Left cardiac atrium (tissue), 4 donors: Measurements from ENCODE around the gene CCND2. TPM values are rescaled to one million over a fixed set of nuclear protein-coding genes. Genes with fewer than 3 reads are reported as not detected.

ENCODE experiments used
- ATAC-seq, 2 donors: fragments of 200-7000 bp; cut with Tn5 transposase; one replicate each; pipeline ENCODE4 v1.9.1; 2020; ENCODE audit warnings: mild to moderate bottlenecking in 2 of 2, moderate library complexity in 2 of 2
- DNase-seq: peaks from one replicate; pipeline ENCODE4 v3.0.0-alpha.2; 2020
- intact Hi-C, 2 donors: fragments of 100-400 bp; cut with DNase I; formaldehyde crosslinking; loops; one replicate each; pipeline versions ENCODE4 v1.14.1 to v1.15.1; 2022 to 2023
- total RNA-seq, 2 donors: library from RNA; stranded (reverse); fragmentation: NEBNext Ultra II Directional; extraction: Animal tissue kit (Norgen Biotek cat#: 25700); gene quantifications; one replicate each; pipeline ENCODE4 v1.2.1, GENCODE V29; 2021
- donor health status: DM: no; HTN: yes; CAD: no.
- donor health status: DM: no; HTN: yes; CAD: no; lungs with severe emphysema.
- donor health status: DM: yes; HTN: yes; CAD: no.
- donor health status: Dilated cardiomyopathy.

CCND2 gene
- total RNA-seq, 2 donors from 2014 or later, result 170 to 202 TPM

GRCh38 chr12:4286771-4287317, 13.3 kb downstream of the CCND2 start:
- DNase-seq (no peak), ATAC-seq (peak in 1 of 2 donors; percentile 14)
- intact Hi-C loops, result no loop called here

- DNase-seq (no peak), ATAC-seq (peak in 1 of 2 donors; percentile 8)
- intact Hi-C loops, result no loop called here
These were observed 14.0 kb downstream of the CCND2 start for GRCh38 chr12:4287325-4288211.

GRCh38 chr12:4288296-4289131, 15.0 kb downstream of the CCND2 start:
- DNase-seq (no peak), ATAC-seq (no peak)
- intact Hi-C loops, result no loop called here

GRCh38 chr12:4289231-4289878, 15.8 kb downstream of the CCND2 start:
- no peak for DNase-seq
- intact Hi-C loops, result no loop called here
- peak; percentile 7 to 27 for ATAC-seq

- ATAC-seq, result no peak
- intact Hi-C loops, result no loop called here
- no peak for DNase-seq
These were observed 16.6 kb downstream of the CCND2 start for GRCh38 chr12:4289998-4290790.

- no peak for ATAC-seq
- no peak for DNase-seq
- intact Hi-C loops, result no loop called here
These were observed 18.9 kb downstream of the CCND2 start for GRCh38 chr12:4292341-4293073.

- intact Hi-C loops, result no loop called here
- ATAC-seq, result peak in 1 of 2 donors; percentile 25
- DNase-seq, result no peak
These were observed 19.9 kb downstream of the CCND2 start for GRCh38 chr12:4293299-4293965.

- ATAC-seq, result peak; percentile 25 to 53
- intact Hi-C loops, result no loop called here
These were observed 20.5 kb downstream of the CCND2 start for GRCh38 chr12:4293966-4294505.

GRCh38 chr12:4296751-4297150, 23.2 kb downstream of the CCND2 start:
- intact Hi-C loops, result no loop called here
- no peak for DNase-seq
- ATAC-seq, result no peak

More at GRCh38 chr12:4293966-4294505, 20.5 kb downstream of the CCND2 start:
- DNase-seq, result no peak

GRCh38 chr12:4297617-4298016, 24.1 kb downstream of the CCND2 start:
- no peak for ATAC-seq
- no peak for DNase-seq
- intact Hi-C loops, result no loop called here

- no peak for DNase-seq
- peak in 1 of 2 donors; percentile 57 for ATAC-seq
- intact Hi-C loops, result no loop called here
These were observed 27.3 kb downstream of the CCND2 start for GRCh38 chr12:4300883-4301282.

- DNase-seq, result no peak
- no peak for ATAC-seq
- intact Hi-C loops, result no loop called here
These were observed 28.5 kb downstream of the CCND2 start for GRCh38 chr12:4301932-4302501.

GRCh38 chr12:4302881-4303280, 29.3 kb downstream of the CCND2 start:
- intact Hi-C loops, result no loop called here
- DNase-seq (no peak), ATAC-seq (no peak)

GRCh38 chr12:4303750-4304149, 30.2 kb downstream of the CCND2 start:
- DNase-seq (no peak), ATAC-seq (peak; percentile 22 to 56)
- intact Hi-C loops, result no loop called here

GRCh38 chr12:4307593-4308333, 34.2 kb downstream of the CCND2 start:
- intact Hi-C loops, result loop anchor here in 1 of 2 donors (2.0 kb wide), 1 partner anchor 219 kb away; no protein-coding TSS in a partner anchor
- ATAC-seq (peak; percentile 87 to 91), DNase-seq (peak; percentile 66)
